CD14-positive monocyte (primary cell): ENCODE data around the gene SEC24C. TPM values are rescaled to one million over a fixed set of nuclear protein-coding genes. Genes with fewer than 3 reads are reported as not detected.

Experiments
- DNase-seq, 3 donors: peaks; one replicate each; pipeline ENCODE4 v3.0.0-alpha.2; 2011 to 2022
- H2AFZ ChIP-seq: 2 replicates; pipeline ENCODE4 v1.6.0; 2012; ENCODE audit warnings: mild to moderate bottlenecking, low read depth, low read length, inconsistent platforms; ENCODE audit not compliant: insufficient read depth, poor library complexity, severe bottlenecking
- H3K27ac ChIP-seq, 2 donors: 1 replicate in 1 of 2; 2 replicates in 1 of 2; pipeline ENCODE4 v1.5.1; 2012 to 2013; ENCODE audit warnings: low read length in 2 of 2, control low read depth in 1 of 2, inconsistent platforms in 1 of 2, low read depth in 1 of 2, mild to moderate bottlenecking in 1 of 2
- H3K27me3 ChIP-seq, 2 donors: one replicate each; pipeline versions ENCODE4 v1.6.0 to v1.6.1; 2011 to 2013; ENCODE audit warnings: low read length in 2 of 2; ENCODE audit not compliant: control insufficient read depth in 2 of 2, insufficient read depth in 2 of 2
- H3K36me3 ChIP-seq, 2 donors: replicated peaks in 1 of 2; 1 replicate in 1 of 2; 2 replicates in 1 of 2; pipeline versions ENCODE4 v1.5.1 to v1.6.1; 2012 to 2013; ENCODE audit warnings: low read length in 2 of 2, control low read depth in 1 of 2, inconsistent platforms in 1 of 2, mild to moderate bottlenecking in 1 of 2; ENCODE audit not compliant: insufficient read depth in 2 of 2, control insufficient read depth in 1 of 2
- H3K4me1 ChIP-seq, 2 donors: 1 replicate in 1 of 2; 2 replicates in 1 of 2; pipeline versions ENCODE4 v1.5.1 to v1.6.1; 2012 to 2013; ENCODE audit warnings: low read length in 2 of 2, control low read depth in 1 of 2, inconsistent platforms in 1 of 2, mild to moderate bottlenecking in 1 of 2, moderate library complexity in 1 of 2; ENCODE audit not compliant: insufficient read depth in 2 of 2, control insufficient read depth in 1 of 2
- H3K4me2 ChIP-seq: replicated peaks from 2 replicates; pipeline ENCODE3; 2012; ENCODE audit warnings: low read length, moderate library complexity, mild to moderate bottlenecking; ENCODE audit not compliant: poor library complexity, severe bottlenecking; ENCODE audit errors: extremely low read depth
- H3K4me3 ChIP-seq, 3 experiments: fragments of 200-600 bp in 1 of 3; sonication (generic) in 1 of 3; replicated peaks in 1 of 3; 1 replicate in 2 of 3; 2 replicates in 1 of 3; pipeline ENCODE4 v1.5.1; 2011 to 2013; ENCODE audit warnings: low read length in 3 of 3, mild to moderate bottlenecking in 3 of 3, control low read depth in 2 of 3, low read depth in 2 of 3, inconsistent platforms in 1 of 3, moderate library complexity in 1 of 3
- H3K79me2 ChIP-seq: 2 replicates; pipeline ENCODE4 v1.6.0; 2012; ENCODE audit warnings: mild to moderate bottlenecking, control low read depth, inconsistent platforms, low read length, moderate library complexity; ENCODE audit not compliant: insufficient read depth
- H3K9ac ChIP-seq: 2 replicates; pipeline ENCODE4 v1.6.0; 2017; ENCODE audit warnings: low read length, mild to moderate bottlenecking; ENCODE audit not compliant: insufficient read depth, poor library complexity, severe bottlenecking
- H3K9me3 ChIP-seq, 2 donors: replicated peaks in 1 of 2; 1 replicate in 1 of 2; 2 replicates in 1 of 2; pipeline versions ENCODE4 v1.5.1 to v1.6.1; 2012 to 2013; ENCODE audit warnings: low read length in 2 of 2, control low read depth in 1 of 2; ENCODE audit not compliant: control insufficient read depth in 1 of 2, insufficient read depth in 1 of 2
- H4K20me1 ChIP-seq: 2 replicates; pipeline ENCODE4 v1.6.0; 2012; ENCODE audit warnings: mild to moderate bottlenecking, low read length, control low read depth, moderate library complexity; ENCODE audit not compliant: insufficient read depth
- H3K27ac Mint-ChIP-seq, 7 donors: one replicate each; pipeline ENCODE4 v1.8.0; 2020; ENCODE audit warnings: mild to moderate bottlenecking in 7 of 7, mixed read lengths in 7 of 7, moderate library complexity in 6 of 7, inconsistent platforms in 2 of 7
- H3K27me3 Mint-ChIP-seq, 3 donors: one replicate each; pipeline ENCODE4 v1.8.0; 2021 to 2022; ENCODE audit warnings: low read depth in 3 of 3, mild to moderate bottlenecking in 3 of 3, mixed read lengths in 3 of 3, moderate library complexity in 3 of 3, inconsistent platforms in 1 of 3
- H3K36me3 Mint-ChIP-seq, 2 donors: one replicate each; pipeline ENCODE4 v1.8.0; 2020; ENCODE audit warnings: mixed read lengths in 2 of 2, inconsistent platforms in 1 of 2, mild to moderate bottlenecking in 1 of 2
- H3K4me1 Mint-ChIP-seq: one replicate; pipeline ENCODE4 v1.8.0; 2020; ENCODE audit warnings: mild to moderate bottlenecking, mixed read lengths
- H3K4me3 Mint-ChIP-seq, 2 donors: one replicate each; pipeline ENCODE4 v1.8.0; 2020; ENCODE audit warnings: mild to moderate bottlenecking in 2 of 2, mixed read lengths in 2 of 2, moderate library complexity in 1 of 2
- H3K9me3 Mint-ChIP-seq, 7 donors: one replicate each; pipeline ENCODE4 v1.8.0; 2020 to 2022; ENCODE audit warnings: mixed read lengths in 7 of 7, mild to moderate bottlenecking in 6 of 7, moderate library complexity in 6 of 7, inconsistent platforms in 2 of 7
- CTCF ChIP-seq: fragments of 200-600 bp; IDR thresholded peaks from one replicate; pipeline ENCODE4 v1.8.0; 2022; ENCODE audit warnings: antibody characterized with exemption, mild to moderate bottlenecking
- WGBS: methylation state at CpG from one replicate; pipeline ENCODE4 v1.1.5; 2013; ENCODE audit warnings: missing lambda C conversion rate; ENCODE audit not compliant: insufficient coverage; 5-methylcytosine and 5-hydroxymethylcytosine counted together
- intact Hi-C, 2 donors: fragments of 100-400 bp; cut with micrococcal nuclease; formaldehyde crosslinking; loops; one replicate each; pipeline versions ENCODE4 v1.15.0 to v1.15.1; 2023
- polyA plus RNA-seq, 3 donors: library from polyadenylated mRNA; depleted of rRNA in 1 of 3; unstranded in 2 of 3; stranded (reverse) in 1 of 3; fragments of 300-500 nt in 2 of 3; fragments of >200 nt in 1 of 3; fragmentation: Illumina TruSeq in 2 of 3; gene quantifications; 1 replicate in 2 of 3; 2 replicates in 1 of 3; pipeline ENCODE4 v1.2.3, GENCODE V29; 2012 to 2021

The SEC24C gene
- polyA plus RNA-seq, 3 donors, result 25.7 to 65.8 (median 44.8) TPM

DNA sequence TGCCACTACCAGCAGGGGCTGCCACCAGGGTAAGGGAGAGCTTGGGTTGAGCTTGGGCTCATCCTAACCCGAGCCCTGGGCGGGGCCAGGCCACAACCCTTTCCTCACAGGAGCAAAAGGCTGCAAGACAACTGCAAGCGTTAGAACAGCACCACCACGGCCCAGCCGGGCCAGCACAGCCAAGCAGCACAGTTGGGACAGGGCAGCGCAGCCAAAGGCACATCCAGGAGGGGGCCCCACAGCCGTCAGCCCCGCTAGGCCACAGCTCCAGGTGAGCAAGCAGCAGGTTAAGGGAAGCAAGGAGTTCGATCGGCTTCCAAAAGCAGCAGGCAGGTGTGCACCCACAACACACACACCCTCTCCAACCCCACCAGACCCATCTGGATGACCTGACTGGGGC, 74.2 kb downstream of the SEC24C start:
- no peaks in the 10 kb centered on the region for H3K9me3 ChIP-seq
- peak overlapping the region in 1 of 2 donors; percentile 61 for H3K27ac ChIP-seq
- Mint-ChIP-seq H3K4me3 (no peak overlapping the region), H3K4me1 (peaks cover 51% of the 10 kb centered on the region), H3K27ac (peak overlapping the region in 2 of 7 donors; percentile 6 to 75), H3K36me3 (peaks cover 42 to 62% of the 10 kb centered on the region in 2 donors), H3K9me3 (no peaks in the 10 kb centered on the region), H3K27me3 (peaks cover 0 to 4% (median 0%) of the 10 kb centered on the region in 3 donors)
- peak overlapping the region; percentile 5 for H3K9ac ChIP-seq
- H3K4me1 ChIP-seq, result peaks cover 46 to 53% of the 10 kb centered on the region in 2 donors
- no peaks in the 10 kb centered on the region for H4K20me1 ChIP-seq
- DNase-seq, result no peak
- WGBS, result 59% methylated on average over 9 of the region's 10 CpGs
- H2AFZ ChIP-seq, result no peak overlapping the region
- intact Hi-C loops, result no loop called here
- no peak for TF ChIP-seq CTCF
- H3K36me3 ChIP-seq, result peaks cover 32 to 51% of the 10 kb centered on the region in 2 donors
- H3K79me2 ChIP-seq, result no peaks in the 10 kb centered on the region
- no peak overlapping the region for H3K4me3 ChIP-seq
- peak overlapping the region; percentile 4 for H3K4me2 ChIP-seq
- no peaks in the 10 kb centered on the region for H3K27me3 ChIP-seq

DNA sequence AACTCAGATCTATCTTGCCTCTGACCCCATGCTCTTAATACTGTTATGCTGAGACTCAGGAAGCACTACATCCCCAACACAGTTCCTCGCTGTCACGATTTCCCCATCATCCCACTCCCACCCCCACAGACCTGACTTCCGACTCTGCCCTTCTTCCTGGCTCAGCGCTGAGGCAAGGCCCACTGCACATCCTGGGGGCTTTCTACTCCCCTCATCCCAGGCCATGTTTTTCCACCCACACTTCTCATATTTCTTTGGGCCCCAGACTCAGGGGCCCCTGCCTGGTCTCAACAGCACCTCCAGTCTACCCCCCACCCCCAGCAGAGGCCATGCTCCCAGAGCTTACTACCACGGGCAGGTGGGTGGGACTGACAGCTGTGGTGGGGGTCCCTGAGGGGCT, 74.9 kb downstream of the SEC24C start:
- H3K4me3 ChIP-seq, result peak overlapping the region in 1 of 3 experiments; percentile 1
- peak overlapping the region; percentile 14 to 61 for H3K27ac ChIP-seq
- 0% methylated on average over 4 of the region's 5 CpGs for WGBS
- no peaks in the 10 kb centered on the region for H4K20me1 ChIP-seq
- Mint-ChIP-seq H3K4me3 (peak overlapping the region; percentile 27 to 65), H3K9me3 (no peaks in the 10 kb centered on the region), H3K4me1 (peaks cover 51% of the 10 kb centered on the region), H3K27me3 (peaks cover 0 to 4% (median 0%) of the 10 kb centered on the region in 3 donors), H3K36me3 (peaks cover 44 to 62% of the 10 kb centered on the region in 2 donors), H3K27ac (peak overlapping the region; percentile 13 to 87 (median 63))
- H3K4me2 ChIP-seq, result peak overlapping the region; percentile 4
- peak in 1 of 3 donors; percentile 26 for DNase-seq
- no peak for TF ChIP-seq CTCF
- H2AFZ ChIP-seq, result no peak overlapping the region
- H3K9me3 ChIP-seq, result no peaks in the 10 kb centered on the region
- intact Hi-C loops, result no loop called here
- H3K36me3 ChIP-seq, result peaks cover 32 to 51% of the 10 kb centered on the region in 2 donors
- H3K27me3 ChIP-seq, result no peaks in the 10 kb centered on the region
- peak overlapping the region; percentile 6 for H3K9ac ChIP-seq
- H3K79me2 ChIP-seq, result no peaks in the 10 kb centered on the region
- H3K4me1 ChIP-seq, result peaks cover 46 to 53% of the 10 kb centered on the region in 2 donors
